ENCODE data around the gene RPS18. TPM values are rescaled to one million over a fixed set of nuclear protein-coding genes. Genes with fewer than 3 reads are reported as not detected.

Gene RPS18
- polyA plus RNA-seq, 2 of the 4 experiments (the other 2 are of a cell fraction), result 3,426 to 3,611 TPM

- Histone ChIP-seq H3K4me3 (no peak overlapping the region), H3K9me3 (no peaks in the 10 kb centered on the region), H3K4me2 (no peak overlapping the region), H3K4me1 (no peaks in the 10 kb centered on the region), H3K27ac (no peak overlapping the region)
- POLR2A ChIA-PET, result no interaction called here
- WGBS (ENCODE audit: missing lambda C conversion rate), result 90% methylated on average over 5 of the region's 8 CpGs
- no peak for ATAC-seq
- FAIRE-seq, result no peak
- no peak for DNase-seq (ENCODE audit: low read depth in 1 of 2, low spot score in 1 of 2)
- CTCF ChIA-PET, result interaction anchor here (1.4 kb wide), 1 partner anchor 121 kb away, joined by 3 read pairs; no protein-coding TSS in a partner anchor
- TF ChIP-seq EP300 (IDR thresholded peaks at IDR 0.05) (no peak), USF2 (IDR thresholded peaks at IDR 0.05) (no peak), PHF8 (IDR thresholded peaks at IDR 0.05; ENCODE audit: borderline replicate concordance, low read depth) (no peak), MYC (IDR thresholded peaks at IDR 0.05; ENCODE audit: borderline replicate concordance, low read length) (no peak), RNF2 (IDR thresholded peaks at IDR 0.05; ENCODE audit: borderline replicate concordance, low read depth) (no peak), REST (IDR thresholded peaks at IDR 0.05) (no peak), HOXA7 (CRISPR knock-in tag; IDR thresholded peaks at IDR 0.05) (no peak), CHD4 (IDR thresholded peaks at IDR 0.05; ENCODE audit: borderline replicate concordance) (no peak)
These were observed 33.2 kb downstream of the RPS18 start for GRCh38 chr6:33305052-33305451.

- no peak for TF ChIP-seq RARB (CRISPR knock-in tag; IDR thresholded peaks at IDR 0.05)
- no peak for TF ChIP-seq GATA3 (IDR thresholded peaks at IDR 0.05; ENCODE audit: borderline replicate concordance)
- TF ChIP-seq NPAS2 (CRISPR knock-in tag; IDR thresholded peaks at IDR 0.05; ENCODE audit: borderline replicate concordance), result no peak
- TF ChIP-seq, protein P1, sequence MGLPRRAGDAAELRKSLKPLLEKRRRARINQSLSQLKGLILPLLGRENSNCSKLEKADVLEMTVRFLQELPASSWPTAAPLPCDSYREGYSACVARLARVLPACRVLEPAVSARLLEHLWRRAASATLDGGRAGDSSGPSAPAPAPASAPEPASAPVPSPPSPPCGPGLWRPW (IDR thresholded peaks at IDR 0.05), result no peak
- no peak for TF ChIP-seq ATOH8 (CRISPR knock-in tag; IDR thresholded peaks at IDR 0.05; ENCODE audit: low read depth)
- no peak for TF ChIP-seq BHLHE40 (IDR thresholded peaks at IDR 0.05; ENCODE audit: low read depth, low read length)
- no peak for TF ChIP-seq MAFK (IDR thresholded peaks at IDR 0.05; ENCODE audit: partially characterized antibody)
- TF ChIP-seq FOSL2 (IDR thresholded peaks at IDR 0.05), result no peak
- TF ChIP-seq FOSL2 (CRISPR knock-in tag; IDR thresholded peaks at IDR 0.05), result no peak
- no peak for TF ChIP-seq NFE2L2 (conservative IDR thresholded peaks at IDR 0.05; ENCODE audit: low read length)
- TF ChIP-seq POLR2AphosphoS2 (conservative IDR thresholded peaks at IDR 0.05; ENCODE audit: low read length), result no peak
- H3K27ac ChIP-seq, result no peak overlapping the region
- POLR2A ChIA-PET, result no interaction called here
- H3K9me3 ChIP-seq, result no peaks in the 10 kb centered on the region
- FAIRE-seq (no peak), ATAC-seq (no peak), DNase-seq (ENCODE audit: low read depth in 1 of 2, low spot score in 1 of 2) (no peak)
- 98% methylated on average over 4 of the region's 4 CpGs for WGBS (ENCODE audit: missing lambda C conversion rate)
- CTCF ChIA-PET, result interaction anchor here (0.8 kb wide), 1 partner anchor 22 kb away, joined by 3 read pairs; no protein-coding TSS in a partner anchor
- H3K4me3 ChIP-seq, result no peak overlapping the region
- H3K4me1 ChIP-seq, result no peaks in the 10 kb centered on the region
- no peak overlapping the region for H3K4me2 ChIP-seq
These were observed 34.5 kb downstream of the RPS18 start for GRCh38 chr6:33306356-33306755.
